ENCODE results near the gene FHL2.

The FHL2 gene

DNA sequence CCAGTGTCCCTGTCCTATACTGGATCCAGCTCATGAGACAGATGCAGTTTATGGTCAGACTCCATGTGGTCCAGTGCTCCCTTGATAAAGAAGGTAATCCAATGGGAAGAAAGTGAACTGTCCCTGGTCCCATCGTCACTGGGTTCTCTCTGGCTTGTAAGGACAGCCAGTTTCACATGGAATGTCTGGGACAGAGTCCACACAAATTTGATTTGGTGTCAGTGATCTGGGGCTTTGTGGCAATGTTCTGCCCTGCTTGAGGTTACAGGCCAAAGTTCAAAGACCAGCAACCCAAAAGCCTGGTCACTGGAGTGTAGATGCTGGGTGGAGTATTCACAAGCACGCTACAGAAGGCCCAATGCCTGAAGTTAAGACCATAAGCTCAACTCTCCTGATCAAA is 22.2 kb upstream of the FHL2 start:
- no peak for DNase-seq

- no peak for DNase-seq
Measured at GRCh38 chr2:105418522-105418921, 19.7 kb upstream of the FHL2 start.

DNA sequence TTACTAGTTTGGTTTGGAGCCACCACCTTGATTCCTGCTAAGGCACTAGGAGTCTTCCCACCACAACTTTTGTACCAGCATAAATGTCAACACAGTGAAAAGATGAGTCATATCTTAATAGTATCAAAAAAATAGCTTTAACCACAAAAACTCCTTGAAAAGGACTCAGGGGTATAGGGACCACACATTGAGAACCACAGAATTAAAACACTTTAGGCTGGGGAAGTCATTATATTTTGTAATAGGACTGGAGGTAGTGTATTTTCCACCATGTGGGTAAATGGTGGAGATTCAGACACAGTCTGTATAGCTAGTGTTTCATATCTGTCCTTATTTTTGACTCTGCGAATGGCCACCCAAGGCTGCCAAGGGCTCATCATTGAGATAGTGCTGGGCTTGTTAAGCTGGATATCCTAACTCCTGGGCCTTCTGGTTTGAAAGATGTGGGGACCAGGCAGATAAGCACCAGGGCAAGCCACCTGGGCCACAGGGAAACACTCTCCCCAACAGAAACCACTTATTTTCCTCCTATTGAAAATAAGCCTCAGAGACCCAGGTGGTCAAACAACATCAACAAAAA is 19.1 kb upstream of the FHL2 start:
- DNase-seq = no peak

DNA sequence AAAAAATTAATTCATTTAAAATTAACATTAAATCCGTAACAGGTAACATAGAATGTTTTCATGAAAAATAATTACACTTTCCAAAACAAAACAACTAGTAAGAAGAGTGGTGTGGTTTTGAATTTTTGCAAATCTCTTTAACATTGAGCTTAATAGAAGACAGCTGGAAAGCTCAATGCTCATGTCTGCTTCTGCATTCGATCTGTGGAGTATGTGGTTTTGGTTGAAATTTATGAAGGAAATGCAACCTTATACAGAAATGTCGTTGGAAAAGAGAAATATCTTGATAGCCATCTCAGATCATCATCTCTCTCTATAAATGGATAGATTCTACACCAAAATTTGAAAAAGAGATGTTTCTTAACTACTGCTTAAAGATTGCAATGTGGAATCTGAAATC is 17.3 kb upstream of the FHL2 start:
- DNase-seq = no peak

- DNase-seq = no peak
Measured at GRCh38 chr2:105415007-105415406, 16.2 kb upstream of the FHL2 start.

DNA sequence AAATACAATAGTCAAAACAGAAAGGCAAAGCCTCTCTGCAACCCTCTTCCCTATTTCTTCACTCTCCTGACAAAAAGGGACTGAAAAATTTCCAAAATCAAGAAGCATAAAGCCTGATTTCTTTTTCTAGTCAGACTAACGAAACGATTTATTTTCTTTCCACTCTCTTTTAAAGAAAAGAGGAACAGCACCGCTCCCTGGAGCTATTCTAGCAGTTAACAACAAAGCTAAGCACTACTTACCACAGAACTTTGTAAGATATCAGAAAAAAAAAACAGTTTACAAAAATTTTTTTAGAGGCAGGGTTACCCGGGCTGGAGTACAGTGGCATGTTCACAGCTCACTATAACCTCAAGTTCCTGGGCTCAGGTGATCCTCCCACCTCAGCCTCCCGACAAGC is 14.4 kb upstream of the FHL2 start:
- DNase-seq = no peak

DNA sequence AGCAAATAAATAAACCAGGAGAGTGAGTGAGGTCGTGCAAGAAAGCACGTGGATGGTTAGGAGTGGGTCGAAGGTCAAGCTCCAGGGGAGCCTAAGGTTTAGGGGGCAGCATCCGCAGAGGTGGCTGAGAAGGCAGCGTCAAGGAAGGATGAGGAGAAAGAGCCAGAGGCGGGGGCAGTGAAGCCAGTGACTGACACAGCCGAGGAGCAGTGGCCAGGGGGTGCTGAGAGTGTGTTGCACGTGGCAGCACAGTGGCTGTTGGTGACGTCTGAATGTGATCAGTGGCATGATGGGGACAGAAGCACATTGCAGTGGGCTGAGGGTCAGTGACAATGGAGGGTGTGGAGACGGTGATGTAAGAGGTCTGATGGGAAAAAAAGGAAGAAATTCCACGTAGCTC is 13.7 kb upstream of the FHL2 start:
- DNase-seq = no peak

DNA sequence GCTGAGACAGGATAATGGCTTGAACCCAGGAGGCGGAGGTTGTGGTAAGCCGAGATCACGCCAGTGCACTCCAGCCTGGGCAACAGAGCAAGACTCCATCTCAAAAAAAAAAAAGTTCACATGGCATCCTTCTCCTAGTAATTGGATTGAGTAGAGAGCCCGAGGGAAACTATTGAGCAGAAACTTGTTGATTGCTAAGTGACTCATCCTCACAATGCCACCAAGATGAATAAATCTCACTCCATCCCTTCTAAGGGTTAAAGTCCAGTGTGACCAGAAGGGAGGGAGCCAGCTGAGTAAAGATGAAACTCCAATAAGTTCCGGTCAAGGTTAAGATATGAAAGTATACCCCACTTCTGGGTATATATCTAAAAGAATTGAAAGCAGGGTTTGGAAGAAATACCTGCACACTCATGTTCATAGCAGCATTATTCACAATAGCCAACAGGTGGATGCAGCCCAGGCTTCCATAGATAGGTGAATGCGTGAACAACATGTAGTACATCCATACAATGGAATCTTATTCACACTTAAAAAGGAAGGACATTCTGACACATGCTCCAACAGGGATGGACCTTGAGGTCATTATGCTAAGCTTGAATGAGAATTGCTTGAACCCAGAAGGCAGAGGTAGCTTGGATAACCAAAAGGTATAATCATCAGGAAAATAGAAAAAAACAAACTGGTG is 13.0 kb upstream of the FHL2 start:
- DNase-seq = no peak

- no peak for DNase-seq
Measured at GRCh38 chr2:105410554-105410953, 11.7 kb upstream of the FHL2 start.

DNA sequence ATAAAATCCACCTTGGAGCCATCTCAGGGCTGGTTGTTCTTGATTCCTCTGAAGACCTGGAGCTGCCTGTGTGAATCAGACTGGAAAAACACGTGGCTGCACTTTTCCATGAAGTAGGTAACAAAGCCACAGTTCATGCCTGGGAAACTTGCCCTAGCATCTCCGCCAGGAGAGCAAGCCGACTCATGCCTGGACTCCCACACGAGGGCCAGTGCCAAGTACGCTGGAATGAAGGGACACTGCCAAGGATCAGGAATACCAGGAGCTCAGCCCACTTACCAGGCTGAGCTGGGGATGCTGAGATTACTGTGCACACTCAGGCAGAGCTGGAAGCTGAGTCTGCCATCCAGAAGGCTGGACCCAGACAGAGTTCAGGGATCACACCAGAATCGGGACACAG is 10.9 kb upstream of the FHL2 start:
- no peak for DNase-seq

DNA sequence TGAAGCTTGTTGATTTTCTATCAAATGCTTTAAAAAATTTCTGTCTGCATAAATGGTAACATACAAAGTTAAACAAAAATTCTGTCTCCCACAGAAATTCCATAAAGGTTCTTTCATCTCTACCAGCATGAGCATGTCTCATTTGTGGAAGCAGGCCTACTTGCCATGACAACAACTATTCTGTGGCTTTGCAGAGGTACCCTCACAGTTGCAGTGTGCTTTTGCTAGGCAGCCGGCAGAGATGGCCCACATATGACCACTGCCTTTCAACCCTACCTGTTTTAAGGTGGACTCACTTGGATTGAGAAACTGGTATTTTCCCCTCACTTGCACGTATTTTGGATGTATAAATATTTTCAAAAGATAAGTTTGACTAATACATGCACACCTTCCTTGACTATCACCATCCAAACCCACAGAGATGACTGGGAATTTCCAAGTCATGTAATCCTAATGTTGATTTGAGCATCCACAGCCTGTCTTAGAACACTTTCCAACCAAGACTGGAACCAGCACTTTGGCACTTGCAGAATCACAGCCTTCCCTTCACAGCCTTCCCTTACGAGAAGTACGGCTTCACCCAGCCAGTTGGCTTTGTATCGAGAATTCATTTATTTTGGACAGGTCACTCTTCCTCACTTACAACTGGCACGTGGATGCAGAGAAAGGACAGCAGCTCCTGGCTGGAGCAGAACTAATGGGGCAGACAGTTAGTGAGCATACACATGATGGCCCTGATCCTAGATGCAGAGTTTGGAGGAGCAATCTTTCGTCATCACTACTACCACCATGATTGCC is 9.3 kb upstream of the FHL2 start:
- DNase-seq = no peak

DNA sequence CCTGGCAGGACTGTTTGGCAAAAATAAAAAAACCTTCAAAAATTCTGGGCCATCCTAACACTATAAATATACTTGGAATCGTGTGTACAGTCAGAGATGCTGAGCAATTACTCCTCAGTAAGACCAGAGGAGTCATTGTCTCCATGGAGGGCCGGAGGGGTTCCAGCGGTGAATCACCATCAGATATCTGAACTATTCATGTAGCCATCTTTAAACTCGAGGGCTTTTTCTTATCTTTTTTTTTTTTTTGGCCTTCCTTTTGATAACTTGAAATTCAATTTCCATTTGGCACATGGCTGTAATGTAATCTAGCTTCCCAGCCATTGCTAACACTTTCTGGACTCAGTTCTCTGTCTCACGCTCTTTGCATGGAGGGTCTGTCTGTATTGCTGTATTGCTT is 7.4 kb upstream of the FHL2 start:
- no peak for DNase-seq

GRCh38 chr2:105405291-105405690 is 6.4 kb upstream of the FHL2 start:
- no peak for DNase-seq

- DNase-seq = no peak
Measured at GRCh38 chr2:105404736-105405135, 5.9 kb upstream of the FHL2 start.

DNA sequence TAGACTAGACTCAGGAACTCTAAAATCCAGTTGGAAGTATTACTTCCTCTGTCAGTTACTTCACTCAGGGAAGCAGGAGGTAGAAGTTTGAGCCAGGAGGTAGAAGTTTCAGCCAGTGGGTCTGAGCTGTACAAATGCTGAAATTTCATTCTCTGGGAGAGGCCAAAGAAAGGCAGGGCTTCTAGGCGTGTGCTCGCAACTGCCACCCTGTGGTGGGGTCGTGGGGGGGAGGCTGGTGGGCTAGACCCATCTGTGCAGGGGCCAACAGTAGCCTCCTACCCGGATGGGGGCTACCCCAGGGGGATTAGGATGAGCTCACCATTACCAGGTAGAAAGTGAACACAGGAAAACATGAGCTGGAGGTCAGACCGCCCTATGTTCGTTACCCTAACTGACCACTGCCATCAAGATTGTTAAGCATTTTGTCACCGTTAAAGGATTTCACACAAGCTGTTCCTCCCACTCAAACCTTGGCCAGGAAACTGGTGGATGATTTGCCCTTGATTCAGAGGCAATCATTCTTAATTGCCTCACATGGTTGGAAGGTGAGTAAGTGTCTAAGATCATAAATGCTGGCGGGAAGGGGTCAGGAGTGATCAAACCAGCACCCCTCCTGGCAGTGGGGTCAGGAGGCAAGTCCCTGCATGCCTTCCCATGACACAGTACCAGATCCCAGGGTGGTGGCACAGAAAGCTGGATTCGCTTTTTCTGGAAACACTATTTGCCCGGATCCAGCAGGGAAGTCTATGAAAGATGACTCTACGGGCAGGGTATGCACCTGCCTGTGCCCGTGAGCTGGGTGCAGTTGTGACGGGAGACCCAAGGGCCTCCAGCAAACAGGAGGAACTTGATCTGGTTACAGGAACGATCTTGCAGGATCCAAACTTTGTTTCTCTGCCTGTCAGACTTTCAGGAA is 5.2 kb upstream of the FHL2 start:
- no peak for DNase-seq

- DNase-seq = no peak
Measured at GRCh38 chr2:105403241-105403782, 4.5 kb upstream of the FHL2 start.

DNA sequence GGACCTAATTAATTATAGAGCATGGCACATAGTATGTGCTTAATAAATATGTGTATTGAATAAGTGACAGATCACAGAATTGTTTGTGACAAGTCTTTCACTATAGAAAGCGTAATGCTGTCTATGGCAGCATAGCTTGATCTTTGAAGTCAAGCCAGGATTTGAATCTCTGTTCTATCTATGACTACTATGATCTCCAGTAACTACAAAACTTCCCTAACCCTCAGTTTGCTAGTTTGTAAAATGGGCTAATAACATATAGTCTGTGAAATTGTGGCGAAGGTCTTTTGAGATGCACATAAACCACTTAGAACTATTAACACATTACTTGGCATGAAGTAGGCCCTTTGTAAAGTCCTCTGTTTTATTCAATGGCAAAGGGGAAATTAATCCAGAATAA is 4.0 kb upstream of the FHL2 start:
- DNase-seq = no peak

- no peak for DNase-seq
Measured at GRCh38 chr2:105401867-105402266, 3.0 kb upstream of the FHL2 start.

GRCh38 chr2:105400138-105400540 is 1.3 kb upstream of the FHL2 start:
- DNase-seq = no peak

GRCh38 chr2:105399207-105399861 is 483 bp upstream of the FHL2 start:
- no peak for DNase-seq

DNA sequence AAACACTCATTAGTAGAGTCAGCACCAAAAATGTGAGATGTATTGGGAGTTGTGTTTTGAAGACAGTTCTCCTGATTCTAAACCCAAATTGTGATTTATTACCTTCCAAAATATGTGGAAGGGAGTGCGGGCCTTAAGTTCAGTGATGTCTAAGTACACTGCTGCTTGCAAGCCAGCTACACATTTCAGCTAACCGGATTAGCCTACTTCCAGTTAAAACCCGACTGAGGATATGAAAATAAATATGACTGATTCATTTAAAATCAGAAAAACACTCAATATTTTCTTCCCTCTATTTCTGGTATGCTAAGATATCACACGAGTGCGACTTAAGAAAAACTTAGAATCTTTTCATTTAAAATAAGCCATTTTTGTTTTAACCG is 907 bp downstream of the FHL2 start:
- no peak for DNase-seq

GRCh38 chr2:105397025-105397722 is 1.7 kb downstream of the FHL2 start:
- DNase-seq = no peak

Measured in NCI-H524 treated with DMSO at 0.1 percent for 48 hours (cell line).